Amniotic epithelial cell (primary cell): Measurements from ENCODE around the gene DOCK2.

Experiments
- DNase-seq: peaks from one replicate; pipeline ENCODE4 v3.0.0-alpha.2; 2010; ENCODE audit warnings: low read depth

Gene DOCK2

GRCh38 chr5:170095646-170096045, 458.6 kb downstream of the DOCK2 start:
- no peak for DNase-seq

GRCh38 chr5:170097934-170098333, 460.9 kb downstream of the DOCK2 start:
- DNase-seq = no peak

- peak; percentile 59 for DNase-seq
Measured at GRCh38 chr5:170100066-170100943, 463.2 kb downstream of the DOCK2 start.

GRCh38 chr5:170103447-170103846, 466.4 kb downstream of the DOCK2 start:
- DNase-seq = no peak

- no peak for DNase-seq
Measured at GRCh38 chr5:170104299-170104698, 467.2 kb downstream of the DOCK2 start.

GRCh38 chr5:170104710-170105109, 467.6 kb downstream of the DOCK2 start:
- no peak for DNase-seq

- DNase-seq = no peak
Measured at GRCh38 chr5:170105642-170106611, 468.9 kb downstream of the DOCK2 start, which contains the start of gene FOXI1. TSS of gene FOXI1 (plus strand) at chr5:170105897. CDS start at chr5:170105958, 61 bp downstream.

GRCh38 chr5:170107674-170108073, 470.6 kb downstream of the DOCK2 start:
- no peak for DNase-seq

GRCh38 chr5:170108266-170108785, 471.3 kb downstream of the DOCK2 start:
- no peak for DNase-seq

GRCh38 chr5:170109059-170110031, 472.3 kb downstream of the DOCK2 start:
- no peak for DNase-seq

GRCh38 chr5:170110403-170111087, 473.5 kb downstream of the DOCK2 start:
- DNase-seq = no peak

- no peak for DNase-seq
Measured at GRCh38 chr5:170111088-170111785, 474.2 kb downstream of the DOCK2 start.

GRCh38 chr5:170112876-170113521, 475.9 kb downstream of the DOCK2 start:
- DNase-seq = no peak

- no peak for DNase-seq
Measured at GRCh38 chr5:170113522-170113900, 476.4 kb downstream of the DOCK2 start.

GRCh38 chr5:170114271-170114670, 477.2 kb downstream of the DOCK2 start:
- no peak for DNase-seq

GRCh38 chr5:170115925-170116324, 478.9 kb downstream of the DOCK2 start:
- no peak for DNase-seq

GRCh38 chr5:170117736-170118135, 480.7 kb downstream of the DOCK2 start:
- no peak for DNase-seq

- peak; percentile 42 for DNase-seq
Measured at GRCh38 chr5:170120576-170120975, 483.5 kb downstream of the DOCK2 start.

GRCh38 chr5:170121321-170121720, 484.2 kb downstream of the DOCK2 start:
- DNase-seq = peak; percentile 18
